Germinal center (tissue), 1 donor: ENCODE data around the gene CD300A.
"Not testable (repeated sequence)": the region's sequence is repeated elsewhere in the genome, so short reads cannot be mapped to it uniquely, and the experiment has no call there.

ENCODE experiments used
- DNase-seq: peaks from one replicate; pipeline ENCODE4 v3.0.0; 2012; ENCODE audit warnings: mixed read lengths, low spot score

Gene CD300A

DNA sequence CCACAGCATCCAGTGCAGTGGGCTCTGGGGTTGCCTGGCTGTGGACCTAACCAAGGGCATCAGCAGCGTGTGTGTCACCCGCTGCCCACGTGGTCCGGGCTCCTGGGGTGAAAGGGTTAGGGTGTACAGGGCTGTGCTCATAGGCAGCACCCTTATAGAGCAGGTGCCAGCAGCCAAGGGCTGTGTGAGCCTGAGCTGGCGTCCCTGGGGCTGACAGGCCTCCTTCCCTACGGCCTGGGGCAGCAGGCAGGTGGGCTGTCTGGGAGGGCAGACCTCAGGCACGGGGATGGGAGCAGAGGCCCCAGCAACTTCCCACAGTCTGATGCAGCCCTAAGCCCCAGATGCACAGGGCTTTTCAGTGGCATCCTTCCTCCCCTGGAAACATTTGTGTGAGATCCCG lies 13.9 kb downstream of the CD300A start:
- DNase-seq, result no peak

DNA sequence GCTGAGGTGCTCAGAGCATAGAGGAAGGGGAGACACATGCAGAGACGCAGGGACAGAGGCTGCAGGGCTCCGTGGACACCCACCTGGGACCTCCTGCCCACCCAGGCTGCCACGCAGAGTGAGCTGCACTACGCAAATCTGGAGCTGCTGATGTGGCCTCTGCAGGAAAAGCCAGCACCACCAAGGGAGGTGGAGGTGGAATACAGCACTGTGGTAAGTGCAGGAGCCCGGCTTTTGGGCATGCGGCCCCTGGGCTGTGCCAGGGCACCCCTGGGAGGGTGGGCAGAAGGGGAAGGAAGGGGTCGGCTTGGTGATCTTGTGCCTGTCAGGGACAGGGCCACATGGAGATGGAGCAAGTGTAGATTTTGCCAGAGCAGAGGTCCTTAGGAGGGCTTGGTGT lies 15.2 kb downstream of the CD300A start:
- no peak for DNase-seq

DNA sequence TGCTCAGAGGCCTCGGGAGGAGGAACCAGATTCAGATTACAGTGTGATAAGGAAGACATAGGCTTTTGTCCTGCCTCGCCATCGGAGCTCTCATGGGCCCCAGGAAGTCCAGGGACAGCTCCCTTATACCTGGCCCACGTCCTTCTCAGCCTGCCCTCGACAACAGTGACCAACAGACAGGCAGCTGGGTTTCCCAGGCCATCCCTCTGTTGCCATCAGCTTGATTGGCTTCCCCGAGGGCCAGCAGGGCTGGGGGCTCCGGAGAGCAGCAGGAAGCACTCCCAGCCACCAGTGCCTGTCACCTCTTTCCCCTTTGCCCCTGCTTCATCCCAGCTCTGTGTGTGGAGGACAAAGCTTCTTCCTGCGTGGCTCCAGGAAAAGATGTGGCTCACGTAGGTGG lies 17.6 kb downstream of the CD300A start:
- no peak for DNase-seq

DNA sequence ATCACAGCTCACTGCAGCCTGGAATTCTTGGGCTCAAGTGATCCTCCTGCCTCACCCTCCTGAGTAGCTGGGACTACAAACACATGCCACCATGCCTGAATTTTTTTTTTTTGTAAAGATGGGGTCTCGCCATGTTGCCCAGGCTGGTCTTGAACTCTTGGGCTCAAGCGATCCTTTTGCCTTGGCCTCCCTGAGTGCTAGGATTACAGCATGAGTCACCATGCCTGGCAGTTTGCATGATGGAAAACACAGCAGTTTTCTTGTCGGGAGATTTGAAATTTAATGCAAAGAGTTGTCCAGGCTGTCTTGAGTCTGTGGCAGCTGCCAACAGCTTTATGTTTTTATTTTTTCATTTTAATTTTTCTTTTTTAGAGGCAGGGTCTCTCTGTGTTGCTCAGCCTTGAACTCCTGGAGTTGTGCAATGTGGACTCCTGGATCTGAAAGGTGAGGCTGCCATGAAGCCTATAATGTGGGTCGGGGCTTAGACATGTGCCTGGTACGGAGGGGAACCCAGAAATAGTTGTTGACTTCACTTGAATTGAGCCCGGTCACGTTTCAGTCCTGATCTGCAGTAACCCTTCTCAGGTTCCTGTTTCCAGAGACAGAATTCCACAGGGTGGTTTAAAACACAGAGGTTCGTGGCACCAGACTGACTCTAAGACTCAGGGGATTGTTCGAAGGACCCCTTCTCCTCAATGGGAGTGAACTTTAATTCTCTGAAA lies 18.7 kb downstream of the CD300A start:
- no peak for DNase-seq

DNA sequence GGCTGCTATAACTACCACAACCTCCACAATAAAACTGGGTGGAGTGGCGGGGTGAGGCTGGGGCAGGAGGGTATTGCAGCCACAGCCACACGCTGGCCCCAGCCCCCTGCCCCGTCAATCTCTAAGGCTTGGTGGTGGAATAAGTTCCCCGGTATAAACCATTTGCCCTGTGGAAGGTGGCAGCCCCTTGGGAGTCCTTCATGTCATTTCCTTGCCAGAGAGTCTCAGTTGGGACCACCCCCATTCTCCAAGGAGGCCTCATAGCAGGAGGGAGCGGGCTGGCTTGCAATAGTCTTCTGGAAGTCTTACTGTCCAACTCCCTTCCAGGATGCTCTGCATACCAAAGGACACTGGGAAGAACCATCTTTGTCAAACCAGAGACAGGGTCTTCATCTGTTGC lies 19.4 kb downstream of the CD300A start:
- DNase-seq, result no peak

DNA sequence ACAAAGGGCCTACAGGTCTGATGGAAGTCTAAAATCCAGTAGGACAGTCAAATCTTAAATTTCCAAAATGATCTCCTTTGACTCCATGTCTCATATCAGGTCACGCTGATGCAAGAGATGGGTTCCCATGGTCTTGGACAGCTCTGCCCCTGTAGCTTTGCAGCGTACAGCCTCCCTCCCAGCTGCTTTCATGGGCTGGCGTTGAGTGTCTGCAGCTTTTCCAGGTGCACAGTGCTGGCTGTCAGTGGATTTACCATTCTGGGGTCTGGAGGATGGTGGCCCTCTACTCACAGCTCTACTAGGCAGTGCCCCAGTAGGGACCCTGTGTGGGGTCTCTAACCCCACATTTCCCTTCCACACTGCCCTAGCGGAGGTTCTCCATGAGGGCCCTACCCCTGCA lies 21.8 kb downstream of the CD300A start:
- not testable (repeated sequence) for DNase-seq

DNA sequence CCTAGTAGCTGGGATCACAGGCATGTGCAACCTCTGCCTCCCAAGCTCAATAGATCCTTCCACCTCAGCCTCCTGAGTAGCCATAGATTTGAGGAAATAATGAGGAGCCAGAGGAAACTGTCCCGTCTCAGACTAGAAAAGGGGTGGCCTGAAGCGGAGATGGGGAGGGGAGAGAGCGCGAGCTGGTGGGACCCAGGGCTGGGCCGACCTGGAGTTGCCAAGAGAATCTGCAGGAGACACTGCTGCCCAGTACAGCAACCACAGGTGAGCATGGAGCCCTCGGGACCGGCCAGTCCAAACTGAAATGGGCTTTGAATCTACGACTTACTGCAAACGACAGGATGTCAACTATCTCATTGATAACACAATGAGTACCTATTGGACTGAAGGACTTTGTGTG lies 24.3 kb downstream of the CD300A start:
- no peak for DNase-seq

DNA sequence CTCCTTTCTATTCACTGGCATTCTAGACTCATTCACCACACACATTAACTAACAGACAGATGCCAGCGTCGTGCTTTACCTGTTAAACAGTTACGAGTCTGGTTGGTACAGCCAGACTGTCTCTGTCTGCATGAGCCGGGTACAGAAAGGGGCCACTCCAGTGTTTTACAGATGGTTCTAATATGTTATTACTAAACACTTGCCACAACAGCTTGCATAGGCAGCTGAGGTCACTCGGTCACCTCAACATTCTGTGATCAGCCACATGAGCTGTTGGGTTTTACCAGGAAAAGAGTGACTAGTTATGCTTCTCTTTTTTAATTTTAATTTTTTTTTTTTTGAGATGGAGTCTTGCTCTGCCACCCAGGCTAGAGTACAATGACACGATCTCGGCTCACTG lies 25.2 kb downstream of the CD300A start:
- no peak for DNase-seq

DNA sequence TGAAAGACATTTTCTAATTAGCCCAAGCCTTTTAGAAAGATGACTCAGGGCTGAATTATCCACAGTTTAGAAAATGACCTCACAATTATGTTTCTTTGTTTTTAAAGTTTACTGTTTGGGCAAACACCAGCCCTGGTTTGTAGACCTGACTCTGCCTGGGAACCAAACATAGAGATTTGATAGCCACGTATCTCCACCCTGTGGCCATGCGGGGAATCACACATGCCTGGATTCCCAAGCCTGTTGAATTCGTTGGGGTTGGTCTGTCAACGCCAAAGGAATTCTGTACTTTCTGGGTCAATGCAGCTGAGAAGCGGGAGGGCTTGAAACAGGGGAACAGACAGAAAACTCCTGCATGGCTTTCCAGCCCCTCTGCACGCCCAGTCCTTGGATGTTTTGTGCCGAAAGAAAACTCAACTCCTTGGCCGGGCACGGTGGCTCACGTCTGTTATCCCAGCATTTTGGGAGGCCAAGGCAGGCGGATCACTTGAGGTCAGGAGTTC lies 26.9 kb downstream of the CD300A start:
- peak; percentile 51 for DNase-seq

DNA sequence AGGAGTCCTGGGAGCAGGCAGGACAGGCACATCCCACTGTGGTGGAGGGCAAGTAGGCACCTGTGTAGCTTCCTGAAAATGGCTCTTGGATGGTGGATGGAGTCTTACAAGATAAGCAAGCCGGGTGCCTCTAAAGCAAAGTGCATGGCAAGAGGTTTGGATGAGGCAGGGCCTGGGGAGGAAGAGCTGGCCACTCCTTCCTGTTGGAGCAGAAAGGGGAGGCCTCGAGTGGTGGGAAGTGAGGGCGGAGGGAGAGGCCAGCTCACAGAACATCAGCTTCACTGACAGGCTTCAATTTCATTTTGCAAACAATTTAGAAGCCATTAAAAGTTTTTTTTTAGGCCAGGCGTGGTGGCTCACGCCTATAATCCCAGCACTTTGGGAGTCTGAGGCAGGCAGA lies 31.0 kb downstream of the CD300A start:
- DNase-seq, result no peak

DNA sequence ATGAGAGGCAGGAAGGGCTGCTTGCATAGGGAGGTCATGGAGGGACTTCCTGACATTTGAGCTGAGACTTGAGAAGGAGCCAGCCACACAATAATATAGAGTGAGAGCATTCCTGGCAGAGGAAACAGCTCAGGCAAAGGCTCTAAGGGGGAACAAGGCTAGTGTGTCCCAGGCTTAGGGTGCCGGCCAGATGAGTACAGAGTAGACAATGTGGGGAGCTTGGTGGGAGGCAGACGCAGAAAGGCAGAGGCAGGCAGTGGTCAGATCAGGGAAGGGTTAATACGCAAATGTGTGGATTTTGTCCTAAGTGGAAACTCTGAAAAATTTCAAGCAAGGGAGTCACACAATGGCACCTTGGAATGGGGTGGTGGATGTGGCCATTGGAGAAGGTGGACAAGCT lies 33.6 kb downstream of the CD300A start:
- no peak for DNase-seq

DNA sequence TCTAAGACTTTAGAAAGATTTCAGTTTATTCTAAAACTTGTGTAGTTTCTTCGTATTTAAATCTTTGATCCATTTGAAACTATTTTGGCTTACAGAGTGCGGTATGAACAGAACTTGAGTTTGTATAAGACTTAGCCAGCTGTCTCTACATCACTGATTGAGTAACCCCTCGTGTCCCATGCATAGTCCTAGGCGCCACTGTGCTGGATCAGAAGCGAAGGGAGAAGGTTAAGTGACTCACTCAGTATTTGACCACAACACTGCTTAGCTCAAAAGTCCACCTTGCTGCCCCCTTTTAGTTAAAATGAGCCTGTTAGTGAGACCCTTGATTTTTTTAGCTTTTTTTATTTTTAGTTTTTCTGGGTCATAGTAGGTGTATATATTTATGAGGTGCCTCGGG lies 36.4 kb downstream of the CD300A start:
- DNase-seq, result no peak

DNA sequence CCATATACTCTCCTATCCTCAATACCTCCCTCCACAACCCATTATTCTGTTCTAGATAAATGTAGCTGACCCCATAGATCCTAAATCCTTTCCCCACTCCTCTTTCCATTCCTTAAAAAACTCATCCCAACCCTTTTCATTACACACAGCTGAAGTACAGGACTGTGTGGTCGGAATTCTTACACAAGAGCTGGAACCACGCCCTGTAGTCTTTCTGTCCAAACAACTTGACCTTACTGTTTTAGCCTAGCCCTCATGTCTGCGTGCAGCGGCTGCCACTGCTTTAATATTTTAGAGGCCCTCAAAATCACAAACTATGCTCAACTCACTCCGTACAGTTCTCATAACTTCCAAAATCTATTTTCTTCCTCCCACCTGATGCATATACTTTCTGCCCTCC lies 37.5 kb downstream of the CD300A start:
- DNase-seq, result not testable (repeated sequence)

DNA sequence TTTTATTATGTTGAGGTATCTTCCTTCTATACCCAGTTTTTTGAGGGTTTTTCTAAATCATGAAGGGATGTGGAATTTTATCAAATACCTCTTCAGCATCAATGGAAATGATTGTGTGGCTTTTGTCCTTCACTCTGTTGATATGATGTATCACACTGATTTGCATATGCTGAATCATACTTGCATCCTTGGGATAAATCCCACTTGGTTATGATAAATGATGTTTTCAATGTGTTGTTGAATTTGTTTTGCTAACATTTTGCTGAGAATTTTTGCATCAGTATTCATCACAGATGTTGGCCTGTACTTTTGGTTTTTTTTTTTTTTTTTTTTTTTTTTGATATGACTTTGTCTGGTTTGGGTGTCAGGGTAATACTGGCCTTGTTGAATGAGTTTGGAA lies 41.7 kb downstream of the CD300A start:
- no peak for DNase-seq

DNA sequence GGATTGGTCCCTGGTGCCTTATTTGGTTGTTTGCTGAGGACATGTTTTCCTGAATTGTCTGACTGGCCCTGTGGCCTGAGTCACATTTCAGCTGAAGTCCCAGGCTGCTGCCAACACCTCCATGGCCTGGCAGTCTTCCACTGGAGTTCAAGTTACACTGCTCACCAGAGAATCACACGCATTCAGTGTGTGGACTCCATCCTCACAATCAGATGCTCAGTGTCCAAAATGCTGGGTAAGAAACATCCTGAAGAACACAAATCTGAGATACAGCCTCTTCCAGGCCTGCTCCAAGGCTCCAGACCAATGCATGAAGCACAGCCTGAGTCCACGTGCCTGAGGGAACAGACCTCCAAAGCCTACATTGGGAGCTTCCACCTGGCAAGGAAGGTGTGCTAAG lies 45.6 kb downstream of the CD300A start:
- no peak for DNase-seq

DNA sequence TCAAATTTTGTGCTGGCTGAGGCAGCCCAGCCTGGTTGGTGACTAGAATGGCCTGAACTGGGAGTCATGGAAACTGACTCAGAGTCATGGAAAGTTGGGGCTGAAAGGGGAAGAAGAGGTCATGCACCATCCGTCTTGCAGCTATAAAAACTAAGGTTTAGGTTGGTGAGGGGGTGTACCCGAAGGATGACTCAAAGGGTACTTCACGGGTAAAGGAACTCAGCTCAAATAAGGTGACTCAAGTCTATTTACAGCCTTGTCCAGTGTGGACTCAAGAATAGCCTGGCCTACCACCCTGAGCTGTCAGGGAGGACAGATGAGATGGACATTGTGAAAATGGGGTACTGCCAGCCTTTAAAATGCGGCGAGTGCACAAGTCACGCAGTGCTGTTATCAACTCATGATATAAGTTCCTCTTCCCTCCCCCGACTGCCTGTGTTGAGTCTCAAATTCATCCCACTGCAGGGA lies 46.2 kb downstream of the CD300A start:
- DNase-seq, result no peak

DNA sequence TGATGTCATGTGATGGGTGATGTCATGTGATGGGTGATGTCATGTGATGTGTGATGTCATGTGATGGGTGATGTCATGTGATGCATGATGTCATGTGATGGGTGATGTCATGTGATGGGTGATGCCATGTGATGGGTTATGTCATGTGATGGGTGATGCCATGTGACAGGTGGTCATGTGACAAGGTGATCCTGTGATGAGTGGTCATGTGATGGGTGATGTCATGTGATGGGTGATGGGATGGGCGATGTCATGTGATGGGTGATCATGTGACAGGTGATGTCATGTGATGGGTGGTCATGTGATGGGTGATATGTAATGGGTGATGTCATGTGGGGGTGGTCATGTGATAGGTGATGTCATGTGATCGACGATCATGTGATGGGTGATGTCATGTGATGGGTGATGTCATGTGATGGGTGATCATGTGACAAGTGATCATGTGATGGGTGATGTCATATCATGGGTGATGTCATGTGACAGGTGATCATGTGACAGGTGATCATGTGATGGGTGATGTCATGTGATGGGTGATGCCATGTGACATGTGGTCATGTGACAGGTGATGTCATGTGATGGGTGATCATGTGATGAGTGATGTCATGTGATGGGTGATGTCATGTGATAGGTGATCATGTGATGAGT lies 47.7 kb downstream of the CD300A start:
- no peak for DNase-seq

DNA sequence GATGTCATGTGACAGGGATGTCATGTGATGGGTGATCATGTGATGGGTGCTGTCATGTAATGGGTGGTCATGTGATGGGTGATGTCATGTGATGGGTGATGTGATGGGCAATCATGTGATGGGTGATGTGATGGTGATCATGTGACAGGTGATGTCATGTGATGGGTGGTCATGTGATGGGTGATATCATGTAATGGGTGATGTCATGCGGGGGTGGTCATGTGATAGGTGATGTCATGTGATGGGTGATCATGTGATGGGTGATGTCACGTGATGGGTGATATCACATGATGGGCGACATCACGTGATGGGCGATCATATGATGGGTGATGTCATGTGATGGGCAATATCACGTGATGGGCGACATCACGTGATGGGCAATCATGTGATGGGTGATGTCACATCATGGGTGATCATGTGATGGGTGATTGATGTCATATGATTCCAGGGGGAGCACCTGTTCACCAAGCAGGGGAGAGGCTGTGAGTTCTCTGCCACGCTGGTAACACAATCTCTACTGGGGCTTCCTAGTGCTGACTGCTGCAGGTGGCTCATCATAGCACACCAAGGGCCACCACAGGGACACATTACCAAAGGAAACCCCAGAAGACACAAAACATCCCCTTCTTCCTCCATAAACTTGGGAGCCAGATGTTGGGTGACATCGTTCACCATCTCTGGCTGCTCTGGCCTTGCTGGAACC lies 48.3 kb downstream of the CD300A start:
- DNase-seq, result no peak

DNA sequence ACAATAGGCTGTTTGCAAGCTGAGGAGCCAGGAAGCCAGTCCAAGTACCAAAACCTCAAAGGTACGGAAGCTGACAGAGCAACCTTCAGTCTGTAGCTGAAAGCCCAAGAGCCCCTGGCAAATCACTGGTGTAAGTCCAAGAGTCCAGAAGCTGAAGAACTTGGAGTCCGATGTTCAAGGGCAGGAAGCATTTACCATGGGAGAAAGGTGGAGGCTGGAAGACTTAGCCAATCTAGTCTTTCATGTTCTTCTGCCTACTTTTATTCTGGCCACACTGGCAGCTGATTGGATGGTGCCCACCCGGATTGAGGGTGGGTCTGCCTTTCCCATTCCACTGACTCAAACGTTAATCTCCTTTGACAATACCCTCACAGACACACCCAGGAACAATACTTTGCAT lies 49.5 kb downstream of the CD300A start:
- no peak for DNase-seq

DNA sequence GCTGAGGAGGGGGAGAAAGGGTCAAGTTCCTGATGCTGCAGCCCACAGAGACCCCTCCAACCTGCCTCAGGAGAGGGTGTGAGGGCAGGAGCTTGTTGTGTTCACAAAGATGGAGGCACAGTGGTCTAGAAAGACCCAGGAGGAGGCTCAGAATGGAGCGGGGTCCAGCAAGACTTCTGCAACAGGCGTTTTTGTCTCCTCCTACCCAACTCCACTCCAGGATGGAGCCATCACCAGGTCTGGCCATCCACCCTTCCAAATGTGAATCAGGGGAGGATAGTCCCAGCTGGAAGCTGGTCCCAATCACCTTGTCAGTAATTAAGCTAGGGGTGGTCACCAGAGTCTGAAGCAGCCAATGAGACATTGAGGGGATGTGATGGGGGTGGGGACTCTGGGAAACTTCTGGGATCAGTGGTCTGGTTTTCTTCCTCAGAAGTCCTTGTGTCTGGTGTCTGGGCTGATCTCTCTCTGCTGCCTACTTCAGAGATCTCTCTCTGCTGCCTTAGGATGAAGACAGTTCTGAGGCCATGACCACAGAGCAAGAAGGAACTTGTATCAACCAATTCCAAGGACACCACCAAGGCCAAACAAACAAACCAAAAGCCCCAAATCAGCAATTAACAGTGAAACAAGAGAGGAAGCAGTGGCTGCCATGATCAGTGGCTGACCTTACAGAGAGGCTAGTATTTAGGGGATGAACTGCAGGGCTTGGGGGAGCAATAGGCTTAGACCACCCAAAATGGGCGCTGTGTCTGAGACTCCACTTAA lies 50.3 kb downstream of the CD300A start:
- peak; percentile 0 for DNase-seq

DNA sequence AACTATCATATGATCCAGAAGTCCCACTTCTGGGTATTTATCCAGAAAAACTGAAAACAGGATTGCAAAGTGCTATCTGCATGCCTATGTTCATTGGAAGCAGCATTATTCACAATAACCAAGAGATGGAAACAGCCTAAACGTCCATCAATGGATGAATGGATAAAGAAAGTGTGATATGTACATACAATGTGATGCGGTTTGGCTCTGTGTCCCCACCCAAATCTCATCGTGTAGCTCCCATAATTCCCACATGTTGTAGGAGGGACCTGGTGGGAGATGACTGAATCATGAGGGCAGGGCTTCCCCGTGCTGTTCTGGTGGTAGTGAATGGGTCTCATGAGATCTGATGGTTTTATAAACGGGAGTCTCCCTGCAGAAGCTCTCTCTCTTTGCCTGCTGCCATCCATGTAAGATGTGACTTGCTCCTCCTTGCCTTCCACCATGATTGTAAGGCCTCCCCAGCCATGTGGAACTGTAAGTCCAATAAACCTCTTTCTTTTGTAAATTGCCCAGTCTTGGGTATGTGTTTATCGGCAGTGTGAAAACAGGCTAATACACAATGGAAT lies 52.1 kb downstream of the CD300A start:
- DNase-seq, result not testable (repeated sequence)

DNA sequence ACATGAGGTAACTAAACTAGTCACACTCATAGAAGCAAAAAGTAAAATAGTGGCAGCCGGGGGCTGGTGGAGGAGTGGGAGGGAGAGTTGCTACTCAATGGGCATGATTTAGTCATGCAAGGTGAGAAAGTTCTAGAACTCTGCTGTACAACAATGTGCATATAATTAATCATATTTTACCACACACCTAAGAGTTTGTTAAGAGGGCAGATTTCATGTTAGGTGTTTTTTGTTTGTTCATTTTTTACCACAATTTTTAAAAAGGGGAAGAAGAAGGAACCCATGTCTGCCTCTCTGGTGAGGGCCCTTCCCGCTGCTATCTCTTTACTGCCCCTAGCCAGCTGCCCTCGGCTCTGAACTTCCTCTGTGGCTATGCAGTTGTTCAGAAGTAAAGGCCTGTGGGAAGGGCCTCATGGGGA lies 53.6 kb downstream of the CD300A start:
- DNase-seq, result peak; percentile 2
